ENCODE results near the gene HNMT.

DNA sequence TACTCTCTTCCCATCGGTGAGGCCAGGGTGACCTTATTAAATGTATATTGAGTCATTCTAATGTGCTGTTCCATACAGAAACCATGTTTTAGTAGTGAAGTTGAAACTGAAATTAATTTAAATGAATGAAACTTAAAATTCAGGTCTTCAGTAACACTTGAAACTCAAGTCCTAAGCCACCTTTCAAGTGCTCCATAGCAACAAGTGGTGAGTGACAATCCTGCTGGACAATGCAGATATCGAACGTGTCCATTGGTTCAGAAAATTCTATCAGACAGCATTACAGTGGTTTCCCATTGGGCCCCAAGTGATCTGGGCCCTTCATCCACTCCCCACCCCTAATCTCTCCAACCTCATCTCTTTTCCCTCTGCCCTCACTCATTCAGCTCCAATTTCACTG, 48.7 kb downstream of the HNMT start:
- TF ChIP-seq CTCF (optimal IDR thresholded peaks at IDR 0.05 in 1 of 3, IDR thresholded peaks at IDR 0.05 in 1 of 3, conservative IDR thresholded peaks at IDR 0.05 in 1 of 3; ENCODE audit: extremely low read depth in 1 of 3, insufficient read depth in 2 of 3, low read length in 3 of 3) (no peak), EZH2 (IDR thresholded peaks at IDR 0.05; ENCODE audit: low read length) (no peak)
